D721Med (cell line): ENCODE results near the gene DYNC1H1.

Source experiments
- DNase-seq: peaks from one replicate; pipeline ENCODE4 v3.0.0; 2011; ENCODE audit warnings: low spot score; ENCODE audit not compliant: insufficient read length
- FAIRE-seq: peaks from 2 replicates; lab custom pipeline; 2011; peaks lifted over from hg19 to GRCh38; lab: Jason Lieb, UNC
- CTCF ChIP-seq: IDR thresholded peaks from 2 replicates; pipeline ENCODE4 v1.5.1; 2012; ENCODE audit warnings: mild to moderate bottlenecking, control low read depth; ENCODE audit not compliant: insufficient read depth; ENCODE audit errors: missing control alignments

DYNC1H1 gene

GRCh38 chr14:101959277-101959676 lies 5.1 kb upstream of the DYNC1H1 start:
- TF ChIP-seq CTCF = no peak
- FAIRE-seq (no peak), DNase-seq (no peak)

DNA sequence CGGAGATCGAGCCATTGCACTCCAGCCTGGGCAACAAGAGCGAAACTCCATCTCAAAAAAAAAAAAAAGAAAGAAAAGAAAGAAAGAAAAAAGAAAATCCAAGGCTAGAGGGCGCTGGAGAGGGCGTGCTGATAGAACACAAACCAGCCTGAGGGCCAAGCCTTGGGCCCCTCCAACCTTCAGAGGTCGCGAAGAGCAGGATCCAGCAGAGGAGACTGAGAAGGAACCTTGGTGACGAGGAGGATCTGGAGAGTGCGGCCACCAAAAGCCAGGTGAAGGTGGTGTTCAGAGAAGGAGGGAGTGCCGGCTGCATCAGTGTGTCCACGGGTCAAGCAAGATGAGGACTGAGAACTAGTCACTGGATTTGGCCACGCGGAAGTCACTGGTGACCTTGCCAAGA lies 4.1 kb upstream of the DYNC1H1 start:
- peak; percentile 36 for TF ChIP-seq CTCF
- FAIRE-seq (no peak), DNase-seq (no peak)

GRCh38 chr14:101961011-101961721 lies 3.2 kb upstream of the DYNC1H1 start:
- TF ChIP-seq CTCF = peak; percentile 97
- DNase-seq = peak; percentile 58
- no peak for FAIRE-seq

DNA sequence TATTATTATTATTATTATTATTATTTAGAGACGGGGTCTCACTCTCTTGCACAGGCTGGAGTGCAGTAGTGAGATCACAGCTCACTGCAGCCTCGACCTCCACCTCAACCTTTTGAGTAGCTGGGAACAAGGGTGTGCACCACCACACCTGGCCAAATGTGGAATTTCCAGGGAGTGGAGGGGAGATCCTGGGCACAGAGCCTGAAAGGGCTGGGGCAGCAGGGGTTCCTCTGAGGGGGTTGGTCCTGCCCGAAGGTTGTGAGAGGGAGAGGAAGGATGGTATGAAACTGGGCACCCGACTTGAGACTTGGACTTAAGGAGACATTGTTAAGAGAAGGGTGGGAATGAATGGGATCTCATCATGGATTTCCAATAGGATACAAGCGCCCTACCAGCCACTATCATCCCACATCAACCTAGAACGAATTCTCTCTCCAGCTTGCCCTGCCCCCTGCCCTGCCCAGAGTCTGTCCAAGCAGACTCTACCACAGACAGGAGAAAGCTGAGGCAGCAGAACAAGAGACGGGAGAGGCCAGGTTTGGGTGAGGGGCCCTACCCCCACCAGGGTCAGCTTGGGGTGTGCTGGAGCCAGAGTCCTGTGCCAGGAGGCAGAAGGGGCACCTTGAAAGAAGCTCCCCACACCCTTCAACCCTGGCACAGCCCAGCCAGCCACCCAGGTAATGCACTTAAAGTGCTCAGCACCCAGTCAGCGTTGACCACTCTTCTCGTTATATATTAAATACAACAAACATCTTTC lies 2.4 kb upstream of the DYNC1H1 start:
- FAIRE-seq = no peak

GRCh38 chr14:101962503-101962874 lies 1.9 kb upstream of the DYNC1H1 start:
- no peak for DNase-seq
- FAIRE-seq = no peak

More for the DNA sequence above, 2.4 kb upstream of the DYNC1H1 start:
- TF ChIP-seq CTCF = no peak
- no peak for DNase-seq

DNA sequence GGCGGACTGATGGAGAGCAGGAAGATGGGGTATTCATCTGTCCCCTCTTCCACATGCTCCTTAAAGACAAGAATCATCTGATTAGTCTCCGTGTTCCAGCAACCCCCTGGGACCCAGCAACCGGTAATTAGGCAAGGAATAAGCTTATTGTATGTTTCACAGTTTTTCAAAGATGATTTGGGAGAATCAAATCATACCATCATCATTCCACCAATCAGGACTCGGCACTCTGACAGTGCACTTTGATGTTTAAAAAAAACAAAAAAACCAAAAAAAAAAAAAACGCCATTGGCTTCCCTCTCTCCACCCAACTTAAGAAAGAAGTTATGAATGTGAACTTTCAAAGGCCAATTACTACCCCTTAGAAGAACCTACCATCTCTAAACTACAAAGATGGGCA lies 1.3 kb upstream of the DYNC1H1 start:
- DNase-seq (no peak), FAIRE-seq (no peak)
- no peak for TF ChIP-seq CTCF

More at GRCh38 chr14:101962503-101962874, 1.9 kb upstream of the DYNC1H1 start:
- TF ChIP-seq CTCF = no peak
